HCT116 (cell line): ENCODE results near the gene PAMR1.

Experiments
- CTCF ChIP-seq, 3 experiments: fragments of 200-600 bp in 1 of 3; sonication (generic) in 1 of 3; IDR thresholded peaks in 2 of 3; conservative IDR thresholded peaks in 1 of 3; 2 replicates each; pipeline ENCODE4 v1.5.1; 2012 to 2017; ENCODE audit warnings: low read depth in 2 of 3, low read length in 2 of 3, antibody characterized with exemption in 1 of 3, borderline replicate concordance in 1 of 3, control low read depth in 1 of 3, mild to moderate bottlenecking in 1 of 3, mixed read lengths in 1 of 3, mixed run types in 1 of 3, moderate library complexity in 1 of 3; ENCODE audit not compliant: insufficient read depth in 1 of 3
- EZH2 ChIP-seq: fragments of 200-600 bp; sonication (generic); IDR thresholded peaks from 2 replicates; pipeline ENCODE4 v1.6.1; 2017; ENCODE audit warnings: antibody characterized with exemption, mixed run types
- EZH2phosphoT487 ChIP-seq: fragments of 200-600 bp; IDR thresholded peaks from 2 replicates; pipeline ENCODE4 v1.6.1; 2018; ENCODE audit warnings: antibody characterized with exemption, borderline replicate concordance
- MAX ChIP-seq: IDR thresholded peaks from 2 replicates; pipeline ENCODE4 v1.6.1; 2012
- POLR2A ChIP-seq: IDR thresholded peaks from 2 replicates; pipeline ENCODE4 v1.7.0; 2011; ENCODE audit warnings: borderline replicate concordance; ENCODE audit not compliant: insufficient read depth, insufficient read length; ENCODE audit errors: extremely low read depth
- POLR2AphosphoS5 ChIP-seq: IDR thresholded peaks from 2 replicates; pipeline ENCODE4 v1.6.1; 2011; ENCODE audit warnings: mild to moderate bottlenecking, low read depth, low read length, moderate library complexity
- REST ChIP-seq: IDR thresholded peaks from 2 replicates; pipeline ENCODE4 v1.6.1; 2012; ENCODE audit warnings: low read depth

- TF ChIP-seq POLR2AphosphoS5: no peak
- no peak for TF ChIP-seq MAX
- TF ChIP-seq CTCF (IDR thresholded peaks at IDR 0.05 in 2 of 3, conservative IDR thresholded peaks at IDR 0.05 in 1 of 3; ENCODE audit: borderline replicate concordance in 1 of 3, insufficient read depth in 1 of 3, low read depth in 2 of 3, low read length in 2 of 3): no peak
- TF ChIP-seq REST: no peak
- no peak for TF ChIP-seq EZH2
- TF ChIP-seq EZH2phosphoT487: no peak
- TF ChIP-seq POLR2A: no peak
Measured at GRCh38 chr11:35470616-35471015, 54.8 kb downstream of the PAMR1 start.
